ENCODE results near the gene RALGAPA2. TPM values are rescaled to one million over a fixed set of nuclear protein-coding genes. Genes with fewer than 3 reads are reported as not detected.
"Not testable (repeated sequence)": the region's sequence is repeated elsewhere in the genome, so short reads cannot be mapped to it uniquely, and the experiment has no call there.

Gene RALGAPA2
- polyA plus RNA-seq, 1 experiment: 2.2 TPM

GRCh38 chr20:20363434-20363798 is 349.0 kb downstream of the RALGAPA2 start:
- ChIA-PET POLR2A (no interaction called here), CTCF (no interaction called here)
- H3K9me3 ChIP-seq (ENCODE audit: control insufficient read depth, insufficient read depth, low read length): peaks cover 13% of the 10 kb centered on the region; the same call in 1 of the 2 replicates
- peaks cover 68% of the 10 kb centered on the region for H3K27me3 ChIP-seq (ENCODE audit: control insufficient read depth, insufficient read depth, low read length)
- no peak overlapping the region for H3K4me3 ChIP-seq (ENCODE audit: low read depth, low read length)
- no peak for TF ChIP-seq CTCF (IDR thresholded peaks at IDR 0.05; ENCODE audit: low read depth, low read length)
- H3K27ac ChIP-seq (ENCODE audit: low read depth, low read length): no peak overlapping the region
- DNase-seq (ENCODE audit: low read depth, low spot score): no peak

GRCh38 chr20:20362774-20363433 is 349.5 kb downstream of the RALGAPA2 start:
- CTCF ChIA-PET: interaction anchor here (1.0 to 2.2 kb wide), 2 partner anchors 217 to 230 kb away, joined by 3 to 12 read pairs; no protein-coding TSS in a partner anchor
- POLR2A ChIA-PET: no interaction called here

GRCh38 chr20:20360464-20360863 is 352.0 kb downstream of the RALGAPA2 start:
- POLR2A ChIA-PET: no interaction called here
- H3K4me3 ChIP-seq (ENCODE audit: low read depth, low read length): no peak overlapping the region
- peak; percentile 93 for TF ChIP-seq CTCF (IDR thresholded peaks at IDR 0.05; ENCODE audit: low read depth, low read length)
- peak; percentile 43 for DNase-seq (ENCODE audit: low read depth, low spot score)
- no peak overlapping the region for H3K27ac ChIP-seq (ENCODE audit: low read depth, low read length)
- CTCF ChIA-PET: interaction anchor here (0.6 to 2.7 kb wide), 8 partner anchors 11 to 233 kb away, joined by 3 to 22 read pairs (median 4); no protein-coding TSS in a partner anchor
- peaks cover 13% of the 10 kb centered on the region; the same call in 1 of the 2 replicates for H3K9me3 ChIP-seq (ENCODE audit: control insufficient read depth, insufficient read depth, low read length)
- peaks cover 46% of the 10 kb centered on the region for H3K27me3 ChIP-seq (ENCODE audit: control insufficient read depth, insufficient read depth, low read length)

More at GRCh38 chr20:20362774-20363433, 349.5 kb downstream of the RALGAPA2 start:
- DNase-seq (ENCODE audit: low read depth, low spot score): no peak
- 0 out of 2 replicates have a peak, but pooled peaks have one; percentile 5 for TF ChIP-seq CTCF (IDR thresholded peaks at IDR 0.05; ENCODE audit: low read depth, low read length)
- Histone ChIP-seq H3K27ac (ENCODE audit: low read depth, low read length) (no peak overlapping the region), H3K9me3 (ENCODE audit: control insufficient read depth, insufficient read depth, low read length) (peaks cover 13% of the 10 kb centered on the region; the same call in 1 of the 2 replicates), H3K27me3 (ENCODE audit: control insufficient read depth, insufficient read depth, low read length) (peaks cover 68% of the 10 kb centered on the region), H3K4me3 (ENCODE audit: low read depth, low read length) (no peak overlapping the region)

GRCh38 chr20:20359628-20360027 is 352.8 kb downstream of the RALGAPA2 start:
- CTCF ChIA-PET: interaction anchor here (0.7 to 2.7 kb wide), 6 partner anchors 12 to 234 kb away, joined by 3 to 22 read pairs (median 3); no protein-coding TSS in a partner anchor
- peaks cover 7% of the 10 kb centered on the region for H3K9me3 ChIP-seq (ENCODE audit: control insufficient read depth, insufficient read depth, low read length)
- no peak overlapping the region for H3K4me3 ChIP-seq (ENCODE audit: low read depth, low read length)
- POLR2A ChIA-PET: no interaction called here
- peaks cover 38% of the 10 kb centered on the region for H3K27me3 ChIP-seq (ENCODE audit: control insufficient read depth, insufficient read depth, low read length)
- no peak for TF ChIP-seq CTCF (IDR thresholded peaks at IDR 0.05; ENCODE audit: low read depth, low read length)
- H3K27ac ChIP-seq (ENCODE audit: low read depth, low read length): no peak overlapping the region
- DNase-seq (ENCODE audit: low read depth, low spot score): no peak

- ChIA-PET CTCF (interaction anchor here (0.7 to 2.7 kb wide), 7 partner anchors 17 to 275 kb away, joined by 3 to 22 read pairs (median 3); no protein-coding TSS in a partner anchor), POLR2A (no interaction called here)
- no peak for DNase-seq (ENCODE audit: low read depth, low spot score)
- Histone ChIP-seq H3K27me3 (ENCODE audit: control insufficient read depth, insufficient read depth, low read length) (peaks cover 30% of the 10 kb centered on the region), H3K9me3 (ENCODE audit: control insufficient read depth, insufficient read depth, low read length) (peaks cover under 1% of the 10 kb centered on the region), H3K4me3 (ENCODE audit: low read depth, low read length) (no peak overlapping the region), H3K27ac (ENCODE audit: low read depth, low read length) (no peak overlapping the region)
- no peak for TF ChIP-seq CTCF (IDR thresholded peaks at IDR 0.05; ENCODE audit: low read depth, low read length)
Observed at GRCh38 chr20:20358801-20359200, 353.6 kb downstream of the RALGAPA2 start.

GRCh38 chr20:20355503-20355902 is 356.9 kb downstream of the RALGAPA2 start:
- H3K9me3 ChIP-seq (ENCODE audit: control insufficient read depth, insufficient read depth, low read length); H3K4me3 ChIP-seq (ENCODE audit: low read depth, low read length); H3K27ac ChIP-seq (ENCODE audit: low read depth, low read length); CTCF ChIA-PET; POLR2A ChIA-PET; DNase-seq (ENCODE audit: low read depth, low spot score); H3K27me3 ChIP-seq (ENCODE audit: control insufficient read depth, insufficient read depth, low read length): not testable (repeated sequence)
